Activated naive CD8-positive, alpha-beta T cell treated with anti-CD3 and anti-CD28 coated beads, Interleukin-2, amount 10 ng/mL, durations not matched to agents 7 days and 5 days (primary cell): ENCODE results near the gene CELF1. TPM values are rescaled to one million over a fixed set of nuclear protein-coding genes. Genes with fewer than 3 reads are reported as not detected.
A peak's percentile ranks its signal among the peaks of the same experiment; 100 is the strongest.

Source experiments
- ATAC-seq: fragments of 150-1000 bp; cut with Tn5 transposase; one replicate; pipeline ENCODE4 v1.10.0; 2021; ENCODE audit warnings: low read depth, moderate library complexity
- POLR2A ChIA-PET: fragments of 350-600 bp; sonication (Branson Sonifier 250); formaldehyde crosslinking; loops from one replicate; lab custom pipeline; 2021; ENCODE audit warnings: antibody characterized with exemption; lab: Charles Lee
- DNase-seq: peaks from one replicate; pipeline ENCODE4 v3.0.0; 2021
- H3K27ac Mint-ChIP-seq: one replicate; pipeline ENCODE4 v1.8.0; 2022; ENCODE audit warnings: mild to moderate bottlenecking, mixed read lengths
- H3K27me3 Mint-ChIP-seq: one replicate; pipeline ENCODE4 v1.8.0; 2022; ENCODE audit warnings: mild to moderate bottlenecking, moderate library complexity, mixed read lengths
- H3K36me3 Mint-ChIP-seq: one replicate; pipeline ENCODE4 v1.8.0; 2021; ENCODE audit warnings: mild to moderate bottlenecking, mixed read lengths
- H3K4me1 Mint-ChIP-seq: one replicate; pipeline ENCODE4 v1.8.0; 2021; ENCODE audit warnings: mixed read lengths
- H3K4me3 Mint-ChIP-seq: one replicate; pipeline ENCODE4 v1.8.0; 2022; ENCODE audit warnings: mild to moderate bottlenecking, moderate library complexity, mixed read lengths
- H3K9me3 Mint-ChIP-seq: one replicate; pipeline ENCODE4 v1.8.0; 2021; ENCODE audit warnings: mixed read lengths
- total RNA-seq, 2 experiments: library from RNA; stranded (reverse); gene quantifications; one replicate each; pipeline ENCODE4 v1.2.3, GENCODE V29; 2021

The CELF1 gene
- total RNA-seq, 2 experiments from 2014 or later = 102 to 113 TPM

DNA sequence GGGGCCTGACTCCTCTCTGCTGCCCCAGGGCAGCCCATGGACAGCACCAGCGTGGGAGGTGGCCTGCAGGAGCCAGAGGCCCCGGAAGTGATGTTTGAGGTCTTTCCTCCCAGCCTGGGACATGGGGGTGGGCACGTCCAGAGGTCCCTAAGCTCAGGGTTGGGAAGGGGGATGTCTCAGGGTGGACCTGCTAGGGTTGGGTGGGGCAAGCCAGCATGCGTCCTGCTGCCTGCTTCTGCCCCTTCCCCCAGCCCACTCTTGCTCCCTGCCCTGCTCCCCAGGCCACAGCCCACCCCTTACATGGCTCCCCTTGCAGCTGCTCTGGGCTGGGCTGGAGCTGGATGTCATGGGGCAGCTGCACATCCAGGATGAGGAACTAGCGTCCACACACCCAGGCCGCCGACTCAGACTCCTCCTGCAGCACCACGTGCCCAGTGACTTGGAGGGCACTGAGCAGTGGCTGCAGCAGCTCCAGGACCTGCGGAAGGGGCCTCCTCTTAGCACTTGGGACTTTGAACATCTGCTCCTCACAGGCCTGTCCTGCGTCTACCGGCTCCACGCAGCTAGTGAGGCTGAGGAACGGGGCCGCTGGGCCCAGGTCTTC lies 34.9 kb upstream of the CELF1 start:
- peaks cover 20% of the 10 kb centered on the region for H3K4me1 Mint-ChIP-seq
- H3K36me3 Mint-ChIP-seq = peaks cover 10% of the 10 kb centered on the region
- H3K9me3 Mint-ChIP-seq = no peaks in the 10 kb centered on the region
- ATAC-seq = no peak
- DNase-seq = no peak
- POLR2A ChIA-PET = interaction anchor here (0.6 to 2.1 kb wide), 2 partner anchors 9 to 23 kb away, joined by 3 to 8 read pairs; partner anchors contain the start of genes KBTBD4, NDUFS3 and PTPMT1
- peaks cover 8% of the 10 kb centered on the region for H3K27me3 Mint-ChIP-seq
- H3K27ac Mint-ChIP-seq = no peak overlapping the region
- no peak overlapping the region for H3K4me3 Mint-ChIP-seq

GRCh38 chr11:47587039-47587716 lies 34.2 kb upstream of the CELF1 start:
- ATAC-seq (no peak), DNase-seq (no peak)
- H3K27me3 Mint-ChIP-seq = peaks cover 3% of the 10 kb centered on the region
- POLR2A ChIA-PET = interaction anchor here (0.6 to 2.1 kb wide), 2 partner anchors 8 to 22 kb away, joined by 3 to 8 read pairs; partner anchors contain the start of genes KBTBD4, NDUFS3 and PTPMT1
- peaks cover 16% of the 10 kb centered on the region for H3K4me1 Mint-ChIP-seq
- H3K36me3 Mint-ChIP-seq = peaks cover 13% of the 10 kb centered on the region
- peak overlapping the region; percentile 64 for H3K27ac Mint-ChIP-seq
- no peaks in the 10 kb centered on the region for H3K9me3 Mint-ChIP-seq
- H3K4me3 Mint-ChIP-seq = no peak overlapping the region

GRCh38 chr11:47586098-47586855 lies 33.3 kb upstream of the CELF1 start, which contains the start of gene FAM180B:
Gene FAM180B (plus strand): TSS chr11:47586678. CDS start chr11:47586769, 91 bp downstream.
- Mint-ChIP-seq H3K9me3 (no peaks in the 10 kb centered on the region), H3K4me3 (no peak within 1 kb of the TSS), H3K4me1 (peaks cover 10% of the 10 kb centered on the region), H3K27me3 (no peaks in the 10 kb centered on the region), H3K27ac (peak within 1 kb of the TSS; percentile 64), H3K36me3 (peaks cover 18% of the 10 kb centered on the region)
- POLR2A ChIA-PET = interaction anchor here (2.1 kb wide), 1 partner anchor 21 kb away, joined by 8 read pairs; the partner anchor contains the start of gene PTPMT1
- ATAC-seq (peak; percentile 23), DNase-seq (no peak)

GRCh38 chr11:47583844-47584243 lies 30.9 kb upstream of the CELF1 start:
- DNase-seq = no peak
- Mint-ChIP-seq H3K4me3 (no peak overlapping the region), H3K36me3 (peaks cover 24% of the 10 kb centered on the region), H3K4me1 (peaks cover 19% of the 10 kb centered on the region), H3K27ac (peak overlapping the region; percentile 17), H3K9me3 (no peaks in the 10 kb centered on the region), H3K27me3 (no peaks in the 10 kb centered on the region)
- no peak for ATAC-seq
- POLR2A ChIA-PET = interaction anchor here (1.3 kb wide), 1 partner anchor 19 kb away, joined by 3 read pairs; the partner anchor contains the start of gene PTPMT1

DNA sequence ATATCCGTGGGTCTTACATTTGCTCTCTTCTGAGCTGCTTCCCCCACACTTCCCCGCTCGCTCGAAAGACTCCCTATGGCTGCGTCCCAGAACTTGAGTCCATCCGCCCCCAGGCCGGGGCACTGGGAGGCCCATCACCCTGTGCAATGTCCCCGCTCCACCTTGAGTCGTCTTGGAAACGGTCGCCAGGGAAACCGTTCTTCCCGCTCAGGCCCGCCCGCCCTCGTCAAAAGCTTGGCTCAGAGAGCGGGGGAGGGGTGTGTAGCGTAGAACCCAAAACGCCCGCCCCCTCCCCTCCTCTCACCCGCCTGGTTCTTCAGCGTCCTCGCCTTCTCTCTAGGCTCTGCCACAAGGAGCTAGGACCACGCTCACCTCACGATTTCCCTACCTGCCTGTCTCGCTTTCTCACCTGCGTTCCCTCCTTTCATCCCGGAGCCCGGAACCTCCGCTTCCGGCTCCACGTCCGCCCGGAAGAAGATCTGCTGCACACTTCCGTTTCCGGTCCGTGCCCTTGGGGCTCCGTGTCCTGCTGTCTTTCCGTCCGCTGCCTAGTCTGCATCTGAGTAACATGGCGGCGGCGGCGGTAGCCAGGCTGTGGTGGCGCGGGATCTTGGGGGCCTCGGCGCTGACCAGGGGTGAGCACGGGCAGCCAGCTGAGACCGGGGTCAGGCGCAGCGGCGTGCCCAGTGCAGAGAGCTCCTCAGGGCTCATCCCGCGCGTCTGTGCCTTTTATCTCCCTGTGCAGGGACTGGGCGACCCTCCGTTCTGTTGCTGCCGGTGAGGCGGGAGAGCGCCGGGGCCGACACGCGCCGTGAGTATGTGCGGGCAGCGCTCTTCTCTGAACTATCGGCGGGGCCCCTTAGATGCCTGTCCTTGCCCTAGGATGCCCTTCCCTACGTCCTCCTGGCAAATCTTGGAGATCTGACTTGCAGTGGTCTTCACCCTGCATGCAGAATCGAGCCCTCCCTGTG lies 25.9 kb upstream of the CELF1 start, which contains the start of the genes KBTBD4 and NDUFS3:
KBTBD4 (minus strand) TSS at position 447 of the 971 bp plus-strand sequence; CDS start at position 428, 19 bp downstream.
NDUFS3 (plus strand) TSS at position 551 of the 971 bp plus-strand sequence; CDS start at position 569, 18 bp downstream.
- POLR2A ChIA-PET = interaction anchor here (0.6 to 6.8 kb wide), 10 partner anchors 9 to 251 kb away, joined by 3 to 49 read pairs (median 6); partner anchors contain the start of genes AGBL2 and PTPMT1
- DNase-seq (peak; percentile 94), ATAC-seq (peak; percentile 95)
- Mint-ChIP-seq H3K9me3 (no peaks in the 10 kb centered on the region), H3K27me3 (no peaks in the 10 kb centered on the region), H3K4me3 (peak within 1 kb of the TSS; percentile 99), H3K27ac (peak within 1 kb of the TSS; percentile 96), H3K4me1 (peaks cover 19% of the 10 kb centered on the region), H3K36me3 (peaks cover 46% of the 10 kb centered on the region)

DNA sequence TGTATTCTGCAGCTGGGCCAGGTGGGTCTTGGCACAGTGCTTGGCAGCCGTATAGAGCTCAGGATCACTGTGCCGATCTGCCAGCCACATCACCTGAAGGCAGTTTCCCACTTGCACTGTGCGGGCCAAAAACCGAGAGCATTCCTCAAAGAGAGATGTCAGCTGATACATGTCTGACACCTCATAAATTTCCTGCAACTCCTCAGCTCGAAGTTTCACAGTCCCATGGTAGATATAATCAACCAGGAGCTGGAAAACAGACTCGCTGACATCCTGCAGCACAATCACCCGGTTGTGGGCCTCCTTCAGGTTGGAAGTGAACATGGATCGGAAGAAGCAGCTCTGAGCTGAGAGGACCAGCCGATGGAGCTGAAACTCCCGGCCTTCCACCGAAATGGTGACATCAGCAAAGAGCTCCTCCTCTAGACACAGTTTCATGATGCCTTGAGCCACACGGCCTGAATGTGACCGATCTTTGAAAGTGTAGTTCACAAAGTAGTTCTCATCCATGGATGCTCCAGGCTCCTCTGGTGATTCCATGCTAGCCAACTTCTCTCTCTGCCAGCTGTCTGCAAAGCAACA lies 24.6 kb upstream of the CELF1 start:
- Mint-ChIP-seq H3K27me3 (no peaks in the 10 kb centered on the region), H3K9me3 (no peaks in the 10 kb centered on the region), H3K27ac (peak overlapping the region; percentile 96), H3K4me3 (peak overlapping the region; percentile 99), H3K4me1 (peaks cover 21% of the 10 kb centered on the region), H3K36me3 (peaks cover 51% of the 10 kb centered on the region)
- DNase-seq (no peak), ATAC-seq (no peak)
- POLR2A ChIA-PET = interaction anchor here (0.6 to 6.8 kb wide), 5 partner anchors 12 to 137 kb away, joined by 3 to 49 read pairs (median 4); partner anchors contain the start of genes AGBL2 and PTPMT1

GRCh38 chr11:47573321-47573720 lies 20.4 kb upstream of the CELF1 start:
- peaks cover 12% of the 10 kb centered on the region for H3K4me1 Mint-ChIP-seq
- ATAC-seq = no peak
- POLR2A ChIA-PET = no interaction called here
- DNase-seq = no peak
- no peaks in the 10 kb centered on the region for H3K27me3 Mint-ChIP-seq
- peaks cover 44% of the 10 kb centered on the region for H3K36me3 Mint-ChIP-seq
- H3K9me3 Mint-ChIP-seq = no peaks in the 10 kb centered on the region
- no peak overlapping the region for H3K27ac Mint-ChIP-seq
- H3K4me3 Mint-ChIP-seq = no peak overlapping the region

GRCh38 chr11:47572715-47573255 lies 19.9 kb upstream of the CELF1 start:
- POLR2A ChIA-PET = no interaction called here
- H3K4me3 Mint-ChIP-seq = no peak overlapping the region
- H3K27me3 Mint-ChIP-seq = no peaks in the 10 kb centered on the region
- peaks cover 10% of the 10 kb centered on the region for H3K4me1 Mint-ChIP-seq
- H3K27ac Mint-ChIP-seq = no peak overlapping the region
- DNase-seq (no peak), ATAC-seq (no peak)
- H3K9me3 Mint-ChIP-seq = no peaks in the 10 kb centered on the region
- H3K36me3 Mint-ChIP-seq = peaks cover 47% of the 10 kb centered on the region

DNA sequence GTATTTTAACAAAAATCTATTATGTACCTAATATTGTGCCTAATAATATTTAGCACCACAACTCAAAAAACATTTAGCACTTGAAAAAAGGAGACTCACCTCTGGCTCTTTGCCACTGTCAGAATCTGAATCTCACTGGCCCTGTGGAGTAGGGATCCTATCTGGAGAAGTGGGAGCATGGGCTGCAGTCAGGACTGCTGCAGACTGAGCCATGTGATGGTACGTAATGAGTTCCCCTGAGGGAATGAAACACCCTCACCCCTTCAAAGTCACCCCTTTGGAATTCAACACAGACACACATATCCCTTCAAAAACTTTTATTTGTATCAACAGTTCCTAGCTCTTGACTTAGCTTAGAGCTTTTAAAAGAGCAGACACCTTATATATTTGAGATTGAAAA lies 19.0 kb upstream of the CELF1 start:
- H3K9me3 Mint-ChIP-seq = no peaks in the 10 kb centered on the region
- H3K36me3 Mint-ChIP-seq = peaks cover 42% of the 10 kb centered on the region

GRCh38 chr11:47571357-47571729 lies 18.4 kb upstream of the CELF1 start:
- POLR2A ChIA-PET = no interaction called here
- no peaks in the 10 kb centered on the region for H3K27me3 Mint-ChIP-seq
- no peaks in the 10 kb centered on the region for H3K9me3 Mint-ChIP-seq
- H3K4me3 Mint-ChIP-seq = no peak overlapping the region
- H3K36me3 Mint-ChIP-seq = peaks cover 38% of the 10 kb centered on the region
- DNase-seq (no peak), ATAC-seq (no peak)
- no peak overlapping the region for H3K27ac Mint-ChIP-seq
- H3K4me1 Mint-ChIP-seq = peaks cover 7% of the 10 kb centered on the region

More for the DNA sequence above, 19.0 kb upstream of the CELF1 start:
- POLR2A ChIA-PET = no interaction called here
- Mint-ChIP-seq H3K4me1 (peaks cover 2% of the 10 kb centered on the region), H3K27ac (no peak overlapping the region), H3K27me3 (no peaks in the 10 kb centered on the region), H3K4me3 (no peak overlapping the region)
- DNase-seq (no peak), ATAC-seq (no peak)

DNA sequence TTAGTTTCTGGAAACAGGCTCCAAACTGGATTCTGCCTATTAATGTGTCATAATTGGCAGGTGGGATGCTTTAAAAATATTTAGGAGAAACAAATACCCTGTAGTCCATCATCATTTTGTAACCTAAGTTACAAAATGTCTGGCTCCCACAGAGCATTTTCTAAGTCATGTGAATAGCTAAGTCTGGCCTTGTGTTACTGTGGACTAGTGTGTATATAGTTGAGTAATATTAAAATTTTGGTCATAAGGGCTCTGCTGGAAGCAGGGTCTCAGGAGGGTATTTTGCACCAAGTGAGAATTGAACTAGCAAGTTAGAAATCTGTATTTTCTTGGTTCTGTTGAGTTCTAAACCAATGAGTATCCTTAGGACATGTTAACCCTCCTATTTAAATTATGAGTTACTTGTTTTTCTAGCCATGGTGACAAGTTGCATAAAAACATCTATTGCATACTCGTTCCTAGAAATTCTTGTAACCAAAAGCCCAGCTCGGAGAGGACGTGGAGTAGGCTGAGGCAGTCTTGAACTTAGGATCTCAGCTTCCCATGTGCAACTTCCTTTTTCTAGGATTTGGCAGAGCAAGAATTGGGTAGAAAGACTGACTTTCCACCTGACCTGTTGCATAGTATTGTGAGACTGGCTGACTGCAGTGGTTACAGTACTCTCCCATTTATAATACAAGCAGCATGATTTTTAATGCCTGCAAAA lies 17.9 kb upstream of the CELF1 start:
- DNase-seq = no peak
- no peak for ATAC-seq
- POLR2A ChIA-PET = no interaction called here
- peaks cover 7% of the 10 kb centered on the region for H3K4me1 Mint-ChIP-seq
- no peaks in the 10 kb centered on the region for H3K27me3 Mint-ChIP-seq
- no peaks in the 10 kb centered on the region for H3K9me3 Mint-ChIP-seq
- peaks cover 35% of the 10 kb centered on the region for H3K36me3 Mint-ChIP-seq
- no peak overlapping the region for H3K27ac Mint-ChIP-seq
- H3K4me3 Mint-ChIP-seq = no peak overlapping the region
